Measurements from ENCODE around the gene PKP4. TPM values are rescaled to one million over a fixed set of nuclear protein-coding genes. Genes with fewer than 3 reads are reported as not detected.

PKP4 gene
- total RNA-seq, 2 donors from 2014 or later, result 90.5 to 102 TPM

- no peak overlapping the region for H3K4me3 Mint-ChIP-seq
- H3K27me3 Mint-ChIP-seq (ENCODE audit: insufficient read depth), result no peaks in the 10 kb centered on the region
- 95% methylated on average over 3 of the region's 3 CpGs; no CpG with 5 or more reads in 1 of the 2 experiments for WGBS, 2 experiments (ENCODE audit: insufficient coverage in 1 of 2, insufficient read length in 1 of 2)
- H3K27ac Mint-ChIP-seq, result no peak overlapping the region
- H3K4me1 ChIP-seq (ENCODE audit: control insufficient read depth, insufficient read depth, low read length), result peaks cover 2% of the 10 kb centered on the region
- H3K27me3 ChIP-seq (ENCODE audit: control insufficient read depth, insufficient read depth, low read length, poor library complexity, severe bottlenecking), result no peaks in the 10 kb centered on the region
- H3K36me3 Mint-ChIP-seq (ENCODE audit: low read depth), result peaks cover 21% of the 10 kb centered on the region
- no peak for DNase-seq
- no peak overlapping the region for H3K9ac ChIP-seq (ENCODE audit: extremely low read depth, low read length, poor library complexity, severe bottlenecking)
- no peak overlapping the region for H3K4me3 ChIP-seq (ENCODE audit: low read length)
- H3K27ac ChIP-seq (ENCODE audit: low read depth, low read length), result no peak overlapping the region
- H3K36me3 ChIP-seq (ENCODE audit: control insufficient read depth, insufficient read depth, low read length), result peaks cover 9% of the 10 kb centered on the region
- H3K9me3 Mint-ChIP-seq, result peaks cover 5% of the 10 kb centered on the region
- TF ChIP-seq CTCF (conservative IDR thresholded peaks at IDR 0.05), result no peak
- H3K9me3 ChIP-seq (ENCODE audit: control insufficient read depth, low read length), result peaks cover 19% of the 10 kb centered on the region
- H3K4me1 Mint-ChIP-seq, result peaks cover 9% of the 10 kb centered on the region
Measured at GRCh38 chr2:158556124-158556523, 99.4 kb downstream of the PKP4 start.

DNA sequence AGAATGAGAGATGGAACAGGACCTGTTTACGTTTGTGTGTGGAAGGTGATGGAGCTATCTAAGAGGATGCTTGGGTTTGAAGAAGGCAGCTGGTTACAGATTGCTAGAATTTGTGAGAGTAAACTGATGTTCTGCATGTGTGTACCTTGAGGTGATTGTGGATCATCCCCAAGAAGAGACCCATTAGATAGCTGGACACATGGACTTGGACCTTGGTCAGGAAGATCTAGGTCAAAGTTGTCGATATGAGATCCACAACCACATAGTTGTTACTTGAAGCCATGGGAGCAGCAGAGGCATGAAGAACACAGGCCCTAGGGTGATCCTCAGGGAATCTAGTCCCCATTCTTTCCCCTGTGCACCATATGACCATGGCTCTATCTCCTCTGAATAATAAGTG is 101.0 kb downstream of the PKP4 start:
- Mint-ChIP-seq H3K27me3 (ENCODE audit: insufficient read depth) (no peaks in the 10 kb centered on the region), H3K4me3 (no peak overlapping the region), H3K4me1 (peaks cover 9% of the 10 kb centered on the region), H3K36me3 (ENCODE audit: low read depth) (peaks cover 12% of the 10 kb centered on the region), H3K27ac (no peak overlapping the region), H3K9me3 (no peaks in the 10 kb centered on the region)
- no peak for TF ChIP-seq CTCF (conservative IDR thresholded peaks at IDR 0.05)
- Histone ChIP-seq H3K4me3 (ENCODE audit: low read length) (no peak overlapping the region), H3K4me1 (ENCODE audit: control insufficient read depth, insufficient read depth, low read length) (peaks cover 5% of the 10 kb centered on the region), H3K27me3 (ENCODE audit: control insufficient read depth, insufficient read depth, low read length, poor library complexity, severe bottlenecking) (no peaks in the 10 kb centered on the region), H3K9me3 (ENCODE audit: control insufficient read depth, low read length) (peaks cover 3% of the 10 kb centered on the region), H3K36me3 (ENCODE audit: control insufficient read depth, insufficient read depth, low read length) (no peaks in the 10 kb centered on the region), H3K27ac (ENCODE audit: low read depth, low read length) (no peak overlapping the region), H3K9ac (ENCODE audit: extremely low read depth, low read length, poor library complexity, severe bottlenecking) (no peak overlapping the region)
- WGBS, 2 experiments (ENCODE audit: insufficient coverage in 1 of 2, insufficient read length in 1 of 2), result 90 to 100% methylated on average over 2 of the region's 2 CpGs
- no peak for DNase-seq

DNA sequence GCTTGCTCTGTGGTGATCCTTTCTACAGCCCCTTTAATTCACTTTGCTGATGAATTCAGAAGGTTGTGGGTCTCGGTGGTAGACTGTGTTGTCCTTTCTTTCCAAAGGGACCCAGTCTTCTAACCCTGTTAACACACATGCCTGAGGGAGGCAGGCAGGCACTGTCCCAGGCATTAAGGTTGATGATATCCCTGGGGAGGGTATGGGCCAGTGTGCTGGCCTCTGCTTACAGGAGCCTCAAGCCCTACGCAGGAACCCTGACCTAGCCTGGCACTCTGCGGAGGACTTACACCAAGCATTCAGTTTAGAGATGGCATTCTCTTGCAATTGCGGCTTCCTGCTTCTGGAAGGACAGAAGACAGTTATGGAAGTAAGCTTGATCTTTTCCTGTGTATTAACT is 102.5 kb downstream of the PKP4 start:
- no peak for DNase-seq
- Histone ChIP-seq H3K4me1 (ENCODE audit: control insufficient read depth, insufficient read depth, low read length) (peaks cover 5% of the 10 kb centered on the region), H3K27me3 (ENCODE audit: control insufficient read depth, insufficient read depth, low read length, poor library complexity, severe bottlenecking) (no peaks in the 10 kb centered on the region), H3K36me3 (ENCODE audit: control insufficient read depth, insufficient read depth, low read length) (no peaks in the 10 kb centered on the region), H3K27ac (ENCODE audit: low read depth, low read length) (no peak overlapping the region), H3K9ac (ENCODE audit: extremely low read depth, low read length, poor library complexity, severe bottlenecking) (no peak overlapping the region), H3K9me3 (ENCODE audit: control insufficient read depth, low read length) (no peaks in the 10 kb centered on the region), H3K4me3 (ENCODE audit: low read length) (no peak overlapping the region)
- 98 to 100% methylated on average over 2 to 4 of the region's 4 CpGs for WGBS, 2 experiments (ENCODE audit: insufficient coverage in 1 of 2, insufficient read length in 1 of 2)
- no peak for TF ChIP-seq CTCF (conservative IDR thresholded peaks at IDR 0.05)
- Mint-ChIP-seq H3K36me3 (ENCODE audit: low read depth) (no peaks in the 10 kb centered on the region), H3K27ac (no peak overlapping the region), H3K4me1 (peaks cover 9% of the 10 kb centered on the region), H3K27me3 (ENCODE audit: insufficient read depth) (no peaks in the 10 kb centered on the region), H3K9me3 (no peaks in the 10 kb centered on the region), H3K4me3 (no peak overlapping the region)

Measured in endodermal cell (in vitro differentiated cells).